Cardiac fibroblast (primary cell): Measurements from ENCODE around the gene KMT2C.

Experiments used
- DNase-seq, 2 donors: peaks; one replicate each; pipeline versions ENCODE4 v3.0.0 to v3.0.0-alpha.2; 2010; ENCODE audit warnings: low read depth in 2 of 2
- H3K4me3 ChIP-seq, 2 donors: replicated peaks in 1 of 2; 1 replicate in 1 of 2; 2 replicates in 1 of 2; pipeline ENCODE4 v1.5.1; 2011; ENCODE audit warnings: low read depth in 2 of 2, low read length in 2 of 2, mild to moderate bottlenecking in 2 of 2, moderate library complexity in 1 of 2
- TF ChIP-seq, protein P1 (sequence below): IDR thresholded peaks from one replicate; pipeline ENCODE4 v1.5.1; 2011; ENCODE audit warnings: low read depth, mild to moderate bottlenecking, low read length, inconsistent platforms

The KMT2C gene

DNA sequence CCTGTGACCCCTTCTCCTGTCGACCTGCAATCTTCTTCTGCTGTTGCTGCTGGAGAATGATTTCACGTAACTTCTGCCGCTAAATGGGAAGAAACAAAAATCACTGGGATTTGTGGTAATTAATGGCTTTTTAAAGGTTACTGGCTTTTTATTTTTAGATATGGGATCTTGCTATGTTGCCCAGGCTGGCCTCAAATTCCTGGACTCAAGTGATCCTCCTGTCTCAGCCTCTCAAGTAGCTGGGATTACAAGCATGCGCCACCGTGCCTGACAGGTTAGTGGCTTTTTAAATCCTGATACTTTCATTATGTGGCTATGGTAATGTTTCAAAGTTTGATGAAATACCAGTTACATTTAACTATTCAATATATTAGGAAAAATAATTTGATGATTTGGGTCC, 255.8 kb downstream of the KMT2C start:
- DNase-seq = no peak
- no peak overlapping the region for H3K4me3 ChIP-seq
- TF ChIP-seq, protein P1, sequence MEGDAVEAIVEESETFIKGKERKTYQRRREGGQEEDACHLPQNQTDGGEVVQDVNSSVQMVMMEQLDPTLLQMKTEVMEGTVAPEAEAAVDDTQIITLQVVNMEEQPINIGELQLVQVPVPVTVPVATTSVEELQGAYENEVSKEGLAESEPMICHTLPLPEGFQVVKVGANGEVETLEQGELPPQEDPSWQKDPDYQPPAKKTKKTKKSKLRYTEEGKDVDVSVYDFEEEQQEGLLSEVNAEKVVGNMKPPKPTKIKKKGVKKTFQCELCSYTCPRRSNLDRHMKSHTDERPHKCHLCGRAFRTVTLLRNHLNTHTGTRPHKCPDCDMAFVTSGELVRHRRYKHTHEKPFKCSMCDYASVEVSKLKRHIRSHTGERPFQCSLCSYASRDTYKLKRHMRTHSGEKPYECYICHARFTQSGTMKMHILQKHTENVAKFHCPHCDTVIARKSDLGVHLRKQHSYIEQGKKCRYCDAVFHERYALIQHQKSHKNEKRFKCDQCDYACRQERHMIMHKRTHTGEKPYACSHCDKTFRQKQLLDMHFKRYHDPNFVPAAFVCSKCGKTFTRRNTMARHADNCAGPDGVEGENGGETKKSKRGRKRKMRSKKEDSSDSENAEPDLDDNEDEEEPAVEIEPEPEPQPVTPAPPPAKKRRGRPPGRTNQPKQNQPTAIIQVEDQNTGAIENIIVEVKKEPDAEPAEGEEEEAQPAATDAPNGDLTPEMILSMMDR = no peak

- H3K4me3 ChIP-seq = no peak overlapping the region
- TF ChIP-seq, protein P1 = no peak
- no peak for DNase-seq
These were observed 257.3 kb downstream of the KMT2C start for GRCh38 chr7:152178405-152179058.

DNA sequence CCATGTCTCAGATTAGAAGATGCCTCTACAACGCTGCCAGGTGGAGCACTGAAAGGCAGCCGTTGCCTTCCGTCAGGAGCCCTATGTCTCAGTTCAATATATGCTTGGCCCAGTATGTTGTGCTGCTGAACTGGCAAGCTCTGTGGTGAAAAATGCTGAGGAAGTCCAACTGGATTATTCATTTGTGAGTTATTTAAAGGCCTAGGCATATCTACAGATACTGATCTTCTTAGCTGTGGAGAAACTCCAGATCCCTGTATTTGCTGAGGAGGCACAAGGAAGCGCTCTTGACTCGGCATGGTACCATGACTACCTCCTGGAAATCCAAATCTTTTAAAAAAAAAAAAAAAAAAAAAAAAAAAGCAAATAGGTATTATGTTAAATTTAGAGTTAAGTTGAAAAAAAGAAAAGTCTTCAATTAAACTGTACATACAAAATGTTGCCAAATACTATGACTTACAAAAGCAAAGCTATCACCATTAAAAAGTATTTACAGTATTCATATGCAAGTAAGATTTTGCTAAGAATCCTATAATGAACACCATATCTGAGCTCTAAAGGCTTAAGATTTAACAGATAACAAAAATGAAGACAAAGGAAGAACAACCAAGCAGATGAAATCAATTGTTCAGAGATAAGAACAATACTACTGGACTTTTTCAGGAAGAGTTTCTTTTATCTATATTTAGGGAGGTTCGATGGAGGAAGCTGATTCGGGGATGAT, 258.0 kb downstream of the KMT2C start:
- TF ChIP-seq, protein P1 = no peak
- peak in 1 of 2 donors; percentile 32 for DNase-seq

GRCh38 chr7:152176797-152177196, 259.0 kb downstream of the KMT2C start:
- H3K4me3 ChIP-seq = no peak overlapping the region
- TF ChIP-seq, protein P1 = no peak
- no peak for DNase-seq

More for the DNA sequence above, 258.0 kb downstream of the KMT2C start:
- no peak overlapping the region for H3K4me3 ChIP-seq

- TF ChIP-seq, protein P1 = no peak
- H3K4me3 ChIP-seq = no peak overlapping the region
- no peak for DNase-seq
These were observed 262.3 kb downstream of the KMT2C start for GRCh38 chr7:152173372-152174070.

GRCh38 chr7:152162287-152162686, 273.5 kb downstream of the KMT2C start:
- TF ChIP-seq, protein P1 = no peak
- no peak overlapping the region for H3K4me3 ChIP-seq
- DNase-seq = peak in 1 of 2 donors; percentile 7
